Effector CD8-positive, alpha-beta T cell (primary cell): ENCODE data around the gene ADGRD2.

Source experiments
- DNase-seq: peaks from one replicate; lab custom pipeline; 2025; lab: John Stamatoyannopoulos, UW

ADGRD2 gene

GRCh38 chr9:124456341-124457078 lies 6.3 kb downstream of the ADGRD2 start:
- no peak for DNase-seq

GRCh38 chr9:124457079-124457886 lies 7.0 kb downstream of the ADGRD2 start:
- no peak for DNase-seq

- no peak for DNase-seq
These were observed 7.7 kb downstream of the ADGRD2 start for GRCh38 chr9:124457887-124458431.

GRCh38 chr9:124458441-124458840 lies 8.2 kb downstream of the ADGRD2 start:
- DNase-seq: no peak

- DNase-seq: no peak
These were observed 12.5 kb downstream of the ADGRD2 start for GRCh38 chr9:124462739-124463138.

- no peak for DNase-seq
These were observed 15.5 kb downstream of the ADGRD2 start for GRCh38 chr9:124465736-124466135.

GRCh38 chr9:124467410-124468060 lies 17.3 kb downstream of the ADGRD2 start:
- DNase-seq: no peak

GRCh38 chr9:124468061-124468740 lies 17.9 kb downstream of the ADGRD2 start:
- DNase-seq: no peak

- no peak for DNase-seq
These were observed 19.0 kb downstream of the ADGRD2 start for GRCh38 chr9:124469011-124469832.

- DNase-seq: no peak
These were observed 20.1 kb downstream of the ADGRD2 start for GRCh38 chr9:124470306-124470705.

- no peak for DNase-seq
These were observed 20.5 kb downstream of the ADGRD2 start for GRCh38 chr9:124470726-124471125.

- DNase-seq: no peak
These were observed 21.5 kb downstream of the ADGRD2 start for GRCh38 chr9:124471761-124472160.

GRCh38 chr9:124472770-124473169 lies 22.5 kb downstream of the ADGRD2 start:
- no peak for DNase-seq

GRCh38 chr9:124473310-124473709 lies 23.1 kb downstream of the ADGRD2 start:
- DNase-seq: no peak

- no peak for DNase-seq
These were observed 23.9 kb downstream of the ADGRD2 start for GRCh38 chr9:124474151-124474550.

- no peak for DNase-seq
These were observed 25.1 kb downstream of the ADGRD2 start for GRCh38 chr9:124475158-124475867.

GRCh38 chr9:124475868-124476690 lies 25.8 kb downstream of the ADGRD2 start:
- no peak for DNase-seq

GRCh38 chr9:124477211-124477647 lies 27.0 kb downstream of the ADGRD2 start:
- no peak for DNase-seq

- DNase-seq: no peak
These were observed 27.5 kb downstream of the ADGRD2 start for GRCh38 chr9:124477648-124478285.
